Liver (tissue), 9 donors: ENCODE data around the gene ADGRV1. TPM values are rescaled to one million over a fixed set of nuclear protein-coding genes. Genes with fewer than 3 reads are reported as not detected.

Source experiments
- DNase-seq: peaks from one replicate; pipeline ENCODE4 v3.0.0-alpha.2; 2017; ENCODE audit warnings: low spot score
- H3K27ac ChIP-seq, 2 donors: one replicate each; pipeline ENCODE4 v1.7.0; 2013; ENCODE audit warnings: inconsistent platforms in 2 of 2, low read length in 2 of 2, control low read depth in 1 of 2, low read depth in 1 of 2, mild to moderate bottlenecking in 1 of 2
- H3K27me3 ChIP-seq, 4 donors: one replicate each; pipeline versions ENCODE4 v1.6.1 to v1.7.0; 2013; ENCODE audit warnings: low read length in 3 of 4, inconsistent platforms in 1 of 4, mild to moderate bottlenecking in 1 of 4, moderate library complexity in 1 of 4; ENCODE audit not compliant: control insufficient read depth in 4 of 4, insufficient read depth in 4 of 4
- H3K36me3 ChIP-seq, 4 donors: one replicate each; pipeline versions ENCODE4 v1.6.1 to v1.7.0; 2013; ENCODE audit warnings: low read length in 3 of 4, mild to moderate bottlenecking in 3 of 4, low read depth in 1 of 4, moderate library complexity in 1 of 4; ENCODE audit not compliant: control insufficient read depth in 4 of 4, insufficient read depth in 3 of 4
- H3K4me1 ChIP-seq, 4 donors: one replicate each; pipeline versions ENCODE4 v1.6.1 to v1.7.0; 2013; ENCODE audit warnings: low read length in 3 of 4, mild to moderate bottlenecking in 3 of 4, moderate library complexity in 1 of 4; ENCODE audit not compliant: control insufficient read depth in 4 of 4, insufficient read depth in 4 of 4
- H3K4me3 ChIP-seq, 3 donors: one replicate each; pipeline versions ENCODE4 v1.6.1 to v1.7.0; 2013; ENCODE audit warnings: low read length in 3 of 3, control low read depth in 1 of 3, low read depth in 1 of 3, mild to moderate bottlenecking in 1 of 3
- H3K9ac ChIP-seq, 2 donors: one replicate each; pipeline ENCODE4 v1.7.0; 2013; ENCODE audit warnings: low read length in 2 of 2, mild to moderate bottlenecking in 2 of 2, moderate library complexity in 2 of 2, control low read depth in 1 of 2, low read depth in 1 of 2
- H3K9me3 ChIP-seq, 4 donors: one replicate each; pipeline versions ENCODE4 v1.6.1 to v1.7.0; 2013; ENCODE audit warnings: low read length in 3 of 4; ENCODE audit not compliant: control insufficient read depth in 4 of 4
- EGR1 ChIP-seq, 2 donors: IDR thresholded peaks; 2 replicates each; pipeline ENCODE4 v1.6.1; 2016 to 2018; ENCODE audit warnings: antibody characterized with exemption in 2 of 2, low read depth in 2 of 2
- FOXA1 ChIP-seq: IDR thresholded peaks from 2 replicates; pipeline ENCODE4 v1.6.1; 2016; ENCODE audit warnings: antibody characterized with exemption
- FOXA2 ChIP-seq: IDR thresholded peaks from 2 replicates; pipeline ENCODE4 v1.6.1; 2016; ENCODE audit warnings: antibody characterized with exemption
- GABPA ChIP-seq, 2 donors: IDR thresholded peaks in 1 of 2; conservative IDR thresholded peaks in 1 of 2; 2 replicates each; pipeline ENCODE4 v1.6.1; 2016; ENCODE audit warnings: antibody characterized with exemption in 2 of 2, mild to moderate bottlenecking in 1 of 2, moderate library complexity in 1 of 2
- HNF4A ChIP-seq, 2 donors: conservative IDR thresholded peaks; 2 replicates each; pipeline ENCODE4 v1.6.1; 2016; ENCODE audit warnings: antibody characterized with exemption in 2 of 2, mild to moderate bottlenecking in 2 of 2
- HNF4G ChIP-seq: IDR thresholded peaks from 2 replicates; pipeline ENCODE4 v1.6.1; 2016; ENCODE audit warnings: antibody characterized with exemption
- JUND ChIP-seq, 2 donors: IDR thresholded peaks; 2 replicates each; pipeline ENCODE4 v1.6.1; 2016; ENCODE audit warnings: antibody characterized with exemption in 2 of 2
- NR2F2 ChIP-seq: IDR thresholded peaks from 2 replicates; pipeline ENCODE4 v1.6.1; 2016; ENCODE audit warnings: antibody characterized with exemption
- RAD21 ChIP-seq, 2 donors: IDR thresholded peaks; 2 replicates each; pipeline ENCODE4 v1.6.1; 2016; ENCODE audit warnings: antibody characterized with exemption in 2 of 2, mild to moderate bottlenecking in 2 of 2
- RXRA ChIP-seq, 2 donors: IDR thresholded peaks; 2 replicates each; pipeline ENCODE4 v1.6.1; 2017 to 2018; ENCODE audit warnings: antibody characterized with exemption in 2 of 2, mild to moderate bottlenecking in 1 of 2
- SP1 ChIP-seq: IDR thresholded peaks from 2 replicates; pipeline ENCODE4 v1.6.1; 2018; ENCODE audit warnings: antibody characterized with exemption, mild to moderate bottlenecking
- YY1 ChIP-seq: IDR thresholded peaks from 2 replicates; pipeline ENCODE4 v1.6.1; 2016; ENCODE audit warnings: antibody characterized with exemption, mild to moderate bottlenecking
- WGBS: extraction: QIAGEN DNeasy Blood & Tissue Kit; methylation state at CpG from one replicate; pipeline ENCODE4 v1.1.7; 2013; 5-methylcytosine and 5-hydroxymethylcytosine counted together
- polyA plus RNA-seq, 2 donors: library from polyadenylated mRNA; stranded (reverse) in 1 of 2; unstranded in 1 of 2; fragments of 200-250 nt in 1 of 2; fragments of >200 nt in 1 of 2; fragmentation: Nextera tagmentation in 1 of 2; extraction: Ambion mirVana in 1 of 2; gene quantifications; one replicate each; pipeline versions ENCODE4 v1.2.1 to v1.2.3, GENCODE V29; 2013 to 2015
- total RNA-seq, 2 donors: library from RNA; depleted of rRNA; stranded (reverse); fragments of >200 nt; gene quantifications; one replicate each; pipeline ENCODE4 v1.2.3, GENCODE V29; 2014
- TF ChIP-seq, protein P1 (sequence below): fragments of 150-350 bp; IDR thresholded peaks from 2 replicates; pipeline ENCODE4 v1.5.1; 2017; ENCODE audit warnings: improper control_type of control experiment, low read depth, low read length; ENCODE audit not compliant: missing input control
- TF ChIP-seq, protein P2 (sequence below): IDR thresholded peaks from 2 replicates; pipeline ENCODE4 v1.6.1; 2016; ENCODE audit warnings: antibody characterized with exemption, mild to moderate bottlenecking
- TF ChIP-seq, protein P3 (sequence below): IDR thresholded peaks from 2 replicates; pipeline ENCODE4 v1.6.1; 2016; ENCODE audit warnings: antibody characterized with exemption
- TF ChIP-seq, protein P4 (sequence below): IDR thresholded peaks from 2 replicates; pipeline ENCODE4 v1.6.1; 2016; ENCODE audit warnings: antibody characterized with exemption
- donor health status: healthy.
- donor health status: healthy.
- donor health status: healthy.
- donor health status: healthy.
- donor health status: healthy.

ADGRV1 gene
- total and polyA plus RNA-seq, 4 donors = 5.1 to 15.5 (median 9.6) TPM

DNA sequence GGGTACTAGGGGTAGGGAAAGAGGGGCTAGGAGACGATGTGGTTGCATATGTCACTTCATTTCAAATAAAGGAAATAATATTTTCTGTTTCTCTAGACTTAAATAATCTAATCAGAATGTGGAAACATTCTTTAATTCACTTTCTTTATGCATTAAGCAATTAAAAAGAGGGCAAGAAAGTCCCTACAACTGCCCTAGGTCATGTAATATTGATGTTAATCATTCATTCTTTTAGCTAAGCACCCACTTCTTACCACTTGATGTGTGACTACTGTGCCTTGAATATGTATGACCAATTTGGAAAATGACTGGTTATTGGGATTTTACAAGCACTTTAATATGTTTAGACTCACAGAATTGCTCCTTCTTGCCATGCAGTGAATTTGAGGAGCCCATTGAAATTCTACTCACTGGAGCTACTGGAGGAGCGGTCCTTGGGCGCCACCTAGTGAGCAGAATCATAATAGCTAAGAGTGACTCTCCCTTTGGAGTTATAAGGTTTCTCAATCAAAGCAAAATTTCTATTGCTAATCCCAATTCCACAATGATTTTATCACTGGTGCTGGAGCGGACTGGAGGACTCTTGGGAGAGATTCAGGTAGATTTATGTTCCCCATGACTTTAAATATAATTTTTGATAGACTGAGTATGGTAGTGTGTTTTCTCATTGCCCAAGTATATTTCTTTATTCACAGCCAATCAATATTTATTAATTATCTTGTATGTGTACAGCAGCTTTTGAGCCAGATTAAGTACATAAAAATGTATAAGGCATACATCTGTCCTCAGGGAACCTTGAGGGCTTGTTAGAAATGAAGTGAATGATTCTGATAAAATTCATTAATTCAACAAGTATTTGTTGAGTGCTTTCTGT, 225.1 kb downstream of the ADGRV1 start:
- Histone ChIP-seq H3K4me1 (no peaks in the 10 kb centered on the region), H3K9me3 (no peaks in the 10 kb centered on the region), H3K4me3 (no peak overlapping the region), H3K27me3 (peaks cover 0 to 5% (median under 1%) of the 10 kb centered on the region in 4 donors), H3K27ac (no peak overlapping the region), H3K9ac (no peak overlapping the region), H3K36me3 (no peaks in the 10 kb centered on the region)
- 24% methylated on average over 4 of the region's 4 CpGs for WGBS
- DNase-seq = peak; percentile 74
- no peak for TF ChIP-seq EGR1 (IDR thresholded peaks at IDR 0.05; ENCODE audit: low read depth in 2 of 2)
- TF ChIP-seq RAD21 (IDR thresholded peaks at IDR 0.05) = peak; percentile 93 to 94
- TF ChIP-seq, protein P1, sequence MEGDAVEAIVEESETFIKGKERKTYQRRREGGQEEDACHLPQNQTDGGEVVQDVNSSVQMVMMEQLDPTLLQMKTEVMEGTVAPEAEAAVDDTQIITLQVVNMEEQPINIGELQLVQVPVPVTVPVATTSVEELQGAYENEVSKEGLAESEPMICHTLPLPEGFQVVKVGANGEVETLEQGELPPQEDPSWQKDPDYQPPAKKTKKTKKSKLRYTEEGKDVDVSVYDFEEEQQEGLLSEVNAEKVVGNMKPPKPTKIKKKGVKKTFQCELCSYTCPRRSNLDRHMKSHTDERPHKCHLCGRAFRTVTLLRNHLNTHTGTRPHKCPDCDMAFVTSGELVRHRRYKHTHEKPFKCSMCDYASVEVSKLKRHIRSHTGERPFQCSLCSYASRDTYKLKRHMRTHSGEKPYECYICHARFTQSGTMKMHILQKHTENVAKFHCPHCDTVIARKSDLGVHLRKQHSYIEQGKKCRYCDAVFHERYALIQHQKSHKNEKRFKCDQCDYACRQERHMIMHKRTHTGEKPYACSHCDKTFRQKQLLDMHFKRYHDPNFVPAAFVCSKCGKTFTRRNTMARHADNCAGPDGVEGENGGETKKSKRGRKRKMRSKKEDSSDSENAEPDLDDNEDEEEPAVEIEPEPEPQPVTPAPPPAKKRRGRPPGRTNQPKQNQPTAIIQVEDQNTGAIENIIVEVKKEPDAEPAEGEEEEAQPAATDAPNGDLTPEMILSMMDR = peak; percentile 75
- TF ChIP-seq NR2F2 = no peak
- TF ChIP-seq, protein P2, sequence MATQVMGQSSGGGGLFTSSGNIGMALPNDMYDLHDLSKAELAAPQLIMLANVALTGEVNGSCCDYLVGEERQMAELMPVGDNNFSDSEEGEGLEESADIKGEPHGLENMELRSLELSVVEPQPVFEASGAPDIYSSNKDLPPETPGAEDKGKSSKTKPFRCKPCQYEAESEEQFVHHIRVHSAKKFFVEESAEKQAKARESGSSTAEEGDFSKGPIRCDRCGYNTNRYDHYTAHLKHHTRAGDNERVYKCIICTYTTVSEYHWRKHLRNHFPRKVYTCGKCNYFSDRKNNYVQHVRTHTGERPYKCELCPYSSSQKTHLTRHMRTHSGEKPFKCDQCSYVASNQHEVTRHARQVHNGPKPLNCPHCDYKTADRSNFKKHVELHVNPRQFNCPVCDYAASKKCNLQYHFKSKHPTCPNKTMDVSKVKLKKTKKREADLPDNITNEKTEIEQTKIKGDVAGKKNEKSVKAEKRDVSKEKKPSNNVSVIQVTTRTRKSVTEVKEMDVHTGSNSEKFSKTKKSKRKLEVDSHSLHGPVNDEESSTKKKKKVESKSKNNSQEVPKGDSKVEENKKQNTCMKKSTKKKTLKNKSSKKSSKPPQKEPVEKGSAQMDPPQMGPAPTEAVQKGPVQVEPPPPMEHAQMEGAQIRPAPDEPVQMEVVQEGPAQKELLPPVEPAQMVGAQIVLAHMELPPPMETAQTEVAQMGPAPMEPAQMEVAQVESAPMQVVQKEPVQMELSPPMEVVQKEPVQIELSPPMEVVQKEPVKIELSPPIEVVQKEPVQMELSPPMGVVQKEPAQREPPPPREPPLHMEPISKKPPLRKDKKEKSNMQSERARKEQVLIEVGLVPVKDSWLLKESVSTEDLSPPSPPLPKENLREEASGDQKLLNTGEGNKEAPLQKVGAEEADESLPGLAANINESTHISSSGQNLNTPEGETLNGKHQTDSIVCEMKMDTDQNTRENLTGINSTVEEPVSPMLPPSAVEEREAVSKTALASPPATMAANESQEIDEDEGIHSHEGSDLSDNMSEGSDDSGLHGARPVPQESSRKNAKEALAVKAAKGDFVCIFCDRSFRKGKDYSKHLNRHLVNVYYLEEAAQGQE = no peak
- no peak for TF ChIP-seq SP1
- TF ChIP-seq FOXA2 = no peak

DNA sequence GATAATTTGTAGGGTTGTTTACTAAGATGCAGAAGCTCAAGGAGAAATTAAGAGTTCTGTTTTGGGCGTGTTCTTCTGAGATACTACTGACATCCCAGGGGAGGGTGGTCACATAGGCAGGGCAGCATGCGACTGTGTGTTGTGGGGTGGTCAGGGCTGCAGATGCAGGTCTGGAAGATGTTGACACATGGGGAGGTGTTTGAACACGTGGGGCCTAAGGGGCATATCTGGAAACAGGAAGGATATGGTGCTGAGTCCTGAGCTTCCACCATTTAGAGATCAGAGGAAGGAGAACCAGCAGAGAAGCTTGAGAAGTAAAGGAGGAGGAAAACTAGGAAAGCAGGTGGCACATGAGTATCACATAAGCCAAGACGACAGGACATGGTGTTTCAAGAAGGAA, 228.2 kb downstream of the ADGRV1 start:
- WGBS = 64% methylated on average over 4 of the region's 4 CpGs
- no peaks in the 10 kb centered on the region for H3K4me1 ChIP-seq
- no peaks in the 10 kb centered on the region for H3K36me3 ChIP-seq
- H3K27me3 ChIP-seq = peaks cover 0 to 5% (median under 1%) of the 10 kb centered on the region in 4 donors
- no peak overlapping the region for H3K4me3 ChIP-seq
- no peak overlapping the region for H3K9ac ChIP-seq
- no peaks in the 10 kb centered on the region for H3K9me3 ChIP-seq
- no peak overlapping the region for H3K27ac ChIP-seq
- no peak for DNase-seq
- TF ChIP-seq GABPA (IDR thresholded peaks at IDR 0.05 in 1 of 2, conservative IDR thresholded peaks at IDR 0.05 in 1 of 2) (no peak), SP1 (no peak), FOXA1 (no peak), HNF4G (no peak), JUND (IDR thresholded peaks at IDR 0.05) (no peak), RAD21 (IDR thresholded peaks at IDR 0.05) (no peak), YY1 (no peak), NR2F2 (no peak), RXRA (IDR thresholded peaks at IDR 0.05) (no peak), FOXA2 (no peak), HNF4A (conservative IDR thresholded peaks at IDR 0.05) (no peak)
- TF ChIP-seq, protein P2 = no peak
- TF ChIP-seq, protein P3, sequence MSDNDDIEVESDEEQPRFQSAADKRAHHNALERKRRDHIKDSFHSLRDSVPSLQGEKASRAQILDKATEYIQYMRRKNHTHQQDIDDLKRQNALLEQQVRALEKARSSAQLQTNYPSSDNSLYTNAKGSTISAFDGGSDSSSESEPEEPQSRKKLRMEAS = no peak
- TF ChIP-seq, protein P1 = no peak
- TF ChIP-seq, protein P4, sequence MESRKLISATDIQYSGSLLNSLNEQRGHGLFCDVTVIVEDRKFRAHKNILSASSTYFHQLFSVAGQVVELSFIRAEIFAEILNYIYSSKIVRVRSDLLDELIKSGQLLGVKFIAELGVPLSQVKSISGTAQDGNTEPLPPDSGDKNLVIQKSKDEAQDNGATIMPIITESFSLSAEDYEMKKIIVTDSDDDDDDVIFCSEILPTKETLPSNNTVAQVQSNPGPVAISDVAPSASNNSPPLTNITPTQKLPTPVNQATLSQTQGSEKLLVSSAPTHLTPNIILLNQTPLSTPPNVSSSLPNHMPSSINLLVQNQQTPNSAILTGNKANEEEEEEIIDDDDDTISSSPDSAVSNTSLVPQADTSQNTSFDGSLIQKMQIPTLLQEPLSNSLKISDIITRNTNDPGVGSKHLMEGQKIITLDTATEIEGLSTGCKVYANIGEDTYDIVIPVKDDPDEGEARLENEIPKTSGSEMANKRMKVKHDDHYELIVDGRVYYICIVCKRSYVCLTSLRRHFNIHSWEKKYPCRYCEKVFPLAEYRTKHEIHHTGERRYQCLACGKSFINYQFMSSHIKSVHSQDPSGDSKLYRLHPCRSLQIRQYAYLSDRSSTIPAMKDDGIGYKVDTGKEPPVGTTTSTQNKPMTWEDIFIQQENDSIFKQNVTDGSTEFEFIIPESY = no peak
